ENCODE measurements around the gene APBA1.

Gene APBA1

GRCh38 chr9:69672596-69673310, 582 bp upstream of the APBA1 start:
- peaks cover 5% of the 10 kb centered on the region for H3K27me3 Mint-ChIP-seq
- peak overlapping the region; percentile 86 for H3K4me3 Mint-ChIP-seq
- H3K4me1 Mint-ChIP-seq, result peaks cover 30% of the 10 kb centered on the region
- H3K36me3 Mint-ChIP-seq, result no peaks in the 10 kb centered on the region
- H3K9me3 Mint-ChIP-seq, result no peaks in the 10 kb centered on the region
- H3K27ac Mint-ChIP-seq, result no peak overlapping the region

- H3K4me3 Mint-ChIP-seq, result peak overlapping the region; percentile 62
- H3K36me3 Mint-ChIP-seq, result no peaks in the 10 kb centered on the region
- H3K27ac Mint-ChIP-seq, result no peak overlapping the region
- no peaks in the 10 kb centered on the region for H3K9me3 Mint-ChIP-seq
- peaks cover 5% of the 10 kb centered on the region for H3K27me3 Mint-ChIP-seq
- peaks cover 30% of the 10 kb centered on the region for H3K4me1 Mint-ChIP-seq
These were observed 776 bp downstream of the APBA1 start for GRCh38 chr9:69671311-69671878.

GRCh38 chr9:69667306-69667705, 4.9 kb downstream of the APBA1 start:
- Mint-ChIP-seq H3K4me1 (peaks cover 8% of the 10 kb centered on the region), H3K36me3 (no peaks in the 10 kb centered on the region), H3K9me3 (no peaks in the 10 kb centered on the region), H3K4me3 (no peak overlapping the region), H3K27me3 (peaks cover 5% of the 10 kb centered on the region), H3K27ac (no peak overlapping the region)

- no peaks in the 10 kb centered on the region for H3K4me1 Mint-ChIP-seq
- H3K27me3 Mint-ChIP-seq, result no peaks in the 10 kb centered on the region
- no peak overlapping the region for H3K27ac Mint-ChIP-seq
- H3K36me3 Mint-ChIP-seq, result peaks cover 1% of the 10 kb centered on the region
- H3K9me3 Mint-ChIP-seq, result no peaks in the 10 kb centered on the region
- H3K4me3 Mint-ChIP-seq, result no peak overlapping the region
These were observed 11.9 kb downstream of the APBA1 start for GRCh38 chr9:69660304-69660703.

- H3K9me3 Mint-ChIP-seq, result no peaks in the 10 kb centered on the region
- no peak overlapping the region for H3K27ac Mint-ChIP-seq
These were observed 13.0 kb downstream of the APBA1 start for GRCh38 chr9:69658987-69659675.

GRCh38 chr9:69657269-69657668, 14.9 kb downstream of the APBA1 start:
- H3K9me3 Mint-ChIP-seq, result no peaks in the 10 kb centered on the region
- H3K4me3 Mint-ChIP-seq, result no peak overlapping the region
- H3K4me1 Mint-ChIP-seq, result no peaks in the 10 kb centered on the region
- H3K27ac Mint-ChIP-seq, result no peak overlapping the region
- peaks cover 1% of the 10 kb centered on the region for H3K36me3 Mint-ChIP-seq
- H3K27me3 Mint-ChIP-seq, result no peaks in the 10 kb centered on the region

More at GRCh38 chr9:69658987-69659675, 13.0 kb downstream of the APBA1 start:
- H3K36me3 Mint-ChIP-seq, result peaks cover 1% of the 10 kb centered on the region
- no peaks in the 10 kb centered on the region for H3K27me3 Mint-ChIP-seq
- no peak overlapping the region for H3K4me3 Mint-ChIP-seq
- H3K4me1 Mint-ChIP-seq, result no peaks in the 10 kb centered on the region

GRCh38 chr9:69655065-69655464, 17.1 kb downstream of the APBA1 start:
- no peak overlapping the region for H3K4me3 Mint-ChIP-seq
- no peaks in the 10 kb centered on the region for H3K4me1 Mint-ChIP-seq
- H3K27ac Mint-ChIP-seq, result no peak overlapping the region
- H3K36me3 Mint-ChIP-seq, result peaks cover 1% of the 10 kb centered on the region
- H3K27me3 Mint-ChIP-seq, result no peaks in the 10 kb centered on the region
- H3K9me3 Mint-ChIP-seq, result no peaks in the 10 kb centered on the region

GRCh38 chr9:69653261-69653660, 18.9 kb downstream of the APBA1 start:
- Mint-ChIP-seq H3K4me3 (no peak overlapping the region), H3K27me3 (no peaks in the 10 kb centered on the region), H3K9me3 (no peaks in the 10 kb centered on the region), H3K4me1 (no peaks in the 10 kb centered on the region), H3K27ac (no peak overlapping the region), H3K36me3 (peaks cover 1% of the 10 kb centered on the region)

- H3K27me3 Mint-ChIP-seq, result no peaks in the 10 kb centered on the region
- no peaks in the 10 kb centered on the region for H3K9me3 Mint-ChIP-seq
- H3K27ac Mint-ChIP-seq, result no peak overlapping the region
- no peaks in the 10 kb centered on the region for H3K4me1 Mint-ChIP-seq
- H3K4me3 Mint-ChIP-seq, result no peak overlapping the region
- H3K36me3 Mint-ChIP-seq, result no peaks in the 10 kb centered on the region
These were observed 22.5 kb downstream of the APBA1 start for GRCh38 chr9:69649566-69650250.

GRCh38 chr9:69647804-69648203, 24.4 kb downstream of the APBA1 start:
- H3K4me1 Mint-ChIP-seq, result no peaks in the 10 kb centered on the region
- no peak overlapping the region for H3K4me3 Mint-ChIP-seq
- no peaks in the 10 kb centered on the region for H3K27me3 Mint-ChIP-seq
- H3K27ac Mint-ChIP-seq, result no peak overlapping the region
- no peaks in the 10 kb centered on the region for H3K36me3 Mint-ChIP-seq
- H3K9me3 Mint-ChIP-seq, result no peaks in the 10 kb centered on the region

- peaks cover 4% of the 10 kb centered on the region for H3K9me3 Mint-ChIP-seq
- H3K27me3 Mint-ChIP-seq, result no peaks in the 10 kb centered on the region
- H3K4me3 Mint-ChIP-seq, result no peak overlapping the region
- H3K4me1 Mint-ChIP-seq, result no peaks in the 10 kb centered on the region
- no peaks in the 10 kb centered on the region for H3K36me3 Mint-ChIP-seq
- H3K27ac Mint-ChIP-seq, result no peak overlapping the region
These were observed 25.4 kb downstream of the APBA1 start for GRCh38 chr9:69646810-69647209.

- peaks cover 8% of the 10 kb centered on the region for H3K9me3 Mint-ChIP-seq
- H3K36me3 Mint-ChIP-seq, result no peaks in the 10 kb centered on the region
- no peak overlapping the region for H3K27ac Mint-ChIP-seq
- no peaks in the 10 kb centered on the region for H3K4me1 Mint-ChIP-seq
- no peak overlapping the region for H3K4me3 Mint-ChIP-seq
- no peaks in the 10 kb centered on the region for H3K27me3 Mint-ChIP-seq
These were observed 26.7 kb downstream of the APBA1 start for GRCh38 chr9:69645488-69645887.

GRCh38 chr9:69643098-69643497, 29.1 kb downstream of the APBA1 start:
- no peak overlapping the region for H3K4me3 Mint-ChIP-seq
- H3K27ac Mint-ChIP-seq, result no peak overlapping the region
- H3K4me1 Mint-ChIP-seq, result no peaks in the 10 kb centered on the region
- no peaks in the 10 kb centered on the region for H3K36me3 Mint-ChIP-seq
- peaks cover 8% of the 10 kb centered on the region for H3K9me3 Mint-ChIP-seq
- H3K27me3 Mint-ChIP-seq, result no peaks in the 10 kb centered on the region

- Mint-ChIP-seq H3K4me3 (no peak overlapping the region), H3K27me3 (peaks cover 16% of the 10 kb centered on the region), H3K27ac (no peak overlapping the region), H3K4me1 (no peaks in the 10 kb centered on the region), H3K36me3 (peaks cover 4% of the 10 kb centered on the region), H3K9me3 (peaks cover 8% of the 10 kb centered on the region)
These were observed 34.4 kb downstream of the APBA1 start for GRCh38 chr9:69637817-69638200.

GRCh38 chr9:69637193-69637816, 34.9 kb downstream of the APBA1 start:
- peaks cover 16% of the 10 kb centered on the region for H3K27me3 Mint-ChIP-seq
- H3K9me3 Mint-ChIP-seq, result peaks cover 5% of the 10 kb centered on the region
- H3K4me3 Mint-ChIP-seq, result no peak overlapping the region
- peaks cover 4% of the 10 kb centered on the region for H3K36me3 Mint-ChIP-seq
- no peak overlapping the region for H3K27ac Mint-ChIP-seq
- H3K4me1 Mint-ChIP-seq, result no peaks in the 10 kb centered on the region

Data from activated naive CD4-positive, alpha-beta T cell treated with anti-CD3 and anti-CD28 coated beads, Interleukin-2, amount 50 U/mL, for 24 hours (primary cell).